Measurements from ENCODE around the gene KANSL1. TPM values are rescaled to one million over a fixed set of nuclear protein-coding genes. Genes with fewer than 3 reads are reported as not detected.

Gene KANSL1
- total RNA-seq, 1 donor from 2014 or later: 99.8 TPM

GRCh38 chr17:46000757-46001156 lies 192.5 kb downstream of the KANSL1 start:
- Histone ChIP-seq H3K27ac (ENCODE audit: low read depth, low read length) (no peak overlapping the region), H3K9me3 (ENCODE audit: insufficient read depth, low read depth, low read length) (no peaks in the 10 kb centered on the region), H3K4me1 (ENCODE audit: insufficient read depth, low read length) (peaks cover 6% of the 10 kb centered on the region), H3K27me3 (ENCODE audit: insufficient read depth, low read length) (no peaks in the 10 kb centered on the region), H2AFZ (ENCODE audit: low read depth, low read length) (no peak overlapping the region), H3K36me3 (ENCODE audit: insufficient read depth, low read length) (no peaks in the 10 kb centered on the region), H3K4me2 (ENCODE audit: low read length) (no peak overlapping the region), H3K4me3 (ENCODE audit: insufficient read depth, low read depth, low read length) (no peak overlapping the region), H3K9ac (ENCODE audit: low read length) (no peak overlapping the region), H3K79me2 (ENCODE audit: insufficient read depth, low read length) (no peaks in the 10 kb centered on the region), H4K20me1 (ENCODE audit: insufficient read depth, low read length) (no peaks in the 10 kb centered on the region)
- H3K9me3 Mint-ChIP-seq (ENCODE audit: unreplicated experiment): no peaks in the 10 kb centered on the region
- no peak overlapping the region for H3K27ac Mint-ChIP-seq (ENCODE audit: unreplicated experiment)
- DNase-seq (ENCODE audit: low read depth): no peak
- no peak for FAIRE-seq
- peaks cover 2% of the 10 kb centered on the region for H3K36me3 Mint-ChIP-seq (ENCODE audit: low read depth, unreplicated experiment)
- peaks cover 6% of the 10 kb centered on the region for H3K27me3 Mint-ChIP-seq (ENCODE audit: low read depth, unreplicated experiment)
- H3K4me1 Mint-ChIP-seq (ENCODE audit: low read depth, unreplicated experiment): peaks cover 14% of the 10 kb centered on the region
- no peak overlapping the region for H3K4me3 Mint-ChIP-seq (ENCODE audit: unreplicated experiment)
- TF ChIP-seq CTCF (IDR thresholded peaks at IDR 0.05; ENCODE audit: insufficient read depth, low read depth, low read length): no peak

DNA sequence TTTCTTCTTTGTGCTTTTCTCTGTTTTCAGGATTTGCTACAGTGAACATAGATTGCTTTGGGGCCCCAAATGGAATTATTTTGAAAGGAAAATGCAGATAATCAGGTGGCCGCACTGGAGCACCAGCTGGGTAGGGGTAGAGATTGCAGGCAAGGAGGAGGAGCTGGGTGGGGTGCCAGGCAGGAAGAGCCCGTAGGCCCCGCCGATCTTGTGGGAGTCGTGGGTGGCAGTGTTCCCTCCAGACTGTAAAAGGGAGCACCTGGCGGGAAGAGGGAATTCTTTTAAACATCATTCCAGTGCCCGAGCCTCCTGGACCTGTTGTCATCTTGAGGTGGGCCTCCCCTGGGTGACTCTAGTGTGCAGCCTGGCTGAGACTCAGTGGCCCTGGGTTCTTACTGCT lies 192.9 kb downstream of the KANSL1 start:
- Mint-ChIP-seq H3K27ac (ENCODE audit: unreplicated experiment) (no peak overlapping the region), H3K36me3 (ENCODE audit: low read depth, unreplicated experiment) (peaks cover 2% of the 10 kb centered on the region), H3K4me1 (ENCODE audit: low read depth, unreplicated experiment) (peaks cover 14% of the 10 kb centered on the region), H3K9me3 (ENCODE audit: unreplicated experiment) (no peaks in the 10 kb centered on the region), H3K27me3 (ENCODE audit: low read depth, unreplicated experiment) (peaks cover 6% of the 10 kb centered on the region), H3K4me3 (ENCODE audit: unreplicated experiment) (no peak overlapping the region)
- H3K4me3 ChIP-seq (ENCODE audit: insufficient read depth, low read depth, low read length): no peak overlapping the region
- no peak overlapping the region for H2AFZ ChIP-seq (ENCODE audit: low read depth, low read length)
- H3K27ac ChIP-seq (ENCODE audit: low read depth, low read length): no peak overlapping the region
- no peak for DNase-seq (ENCODE audit: low read depth)
- H3K9ac ChIP-seq (ENCODE audit: low read length): no peak overlapping the region
- no peaks in the 10 kb centered on the region for H3K79me2 ChIP-seq (ENCODE audit: insufficient read depth, low read length)
- no peaks in the 10 kb centered on the region for H4K20me1 ChIP-seq (ENCODE audit: insufficient read depth, low read length)
- H3K9me3 ChIP-seq (ENCODE audit: insufficient read depth, low read depth, low read length): no peaks in the 10 kb centered on the region
- H3K36me3 ChIP-seq (ENCODE audit: insufficient read depth, low read length): no peaks in the 10 kb centered on the region
- peaks cover 6% of the 10 kb centered on the region for H3K4me1 ChIP-seq (ENCODE audit: insufficient read depth, low read length)
- no peaks in the 10 kb centered on the region for H3K27me3 ChIP-seq (ENCODE audit: insufficient read depth, low read length)
- no peak for FAIRE-seq
- TF ChIP-seq CTCF (IDR thresholded peaks at IDR 0.05; ENCODE audit: insufficient read depth, low read depth, low read length): no peak
- TF ChIP-seq EZH2 (IDR thresholded peaks at IDR 0.05; ENCODE audit: insufficient read depth, low read length): no peak
- no peak overlapping the region for H3K4me2 ChIP-seq (ENCODE audit: low read length)

DNA sequence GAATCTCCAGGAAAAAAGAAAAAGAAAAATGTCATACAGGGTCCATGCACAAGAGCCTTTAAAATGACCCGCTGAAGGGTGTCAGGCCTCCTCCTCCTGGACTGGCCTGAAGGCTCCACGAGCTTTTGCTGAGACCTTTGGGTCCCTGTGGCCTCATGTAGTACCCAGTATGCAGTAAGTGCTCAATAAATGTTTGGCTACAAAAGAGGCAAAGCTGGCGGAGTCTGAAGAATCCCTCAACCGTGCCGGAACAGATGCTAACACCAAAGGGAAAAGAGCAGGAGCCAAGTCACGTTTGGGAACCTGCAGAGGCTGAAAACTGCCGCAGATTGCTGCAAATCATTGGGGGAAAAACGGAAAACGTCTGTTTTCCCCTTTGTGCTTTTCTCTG lies 193.3 kb downstream of the KANSL1 start:
- TF ChIP-seq EZH2 (IDR thresholded peaks at IDR 0.05; ENCODE audit: insufficient read depth, low read length) (no peak), CTCF (IDR thresholded peaks at IDR 0.05; ENCODE audit: insufficient read depth, low read depth, low read length) (no peak)
- FAIRE-seq: no peak

More for the DNA sequence above, 193.3 kb downstream of the KANSL1 start:
- Mint-ChIP-seq H3K9me3 (ENCODE audit: unreplicated experiment) (no peaks in the 10 kb centered on the region), H3K4me3 (ENCODE audit: unreplicated experiment) (no peak overlapping the region), H3K27ac (ENCODE audit: unreplicated experiment) (no peak overlapping the region), H3K27me3 (ENCODE audit: low read depth, unreplicated experiment) (peaks cover 6% of the 10 kb centered on the region), H3K36me3 (ENCODE audit: low read depth, unreplicated experiment) (peaks cover 2% of the 10 kb centered on the region), H3K4me1 (ENCODE audit: low read depth, unreplicated experiment) (peaks cover 14% of the 10 kb centered on the region)
- peaks cover 6% of the 10 kb centered on the region for H3K4me1 ChIP-seq (ENCODE audit: insufficient read depth, low read length)
- no peaks in the 10 kb centered on the region for H3K36me3 ChIP-seq (ENCODE audit: insufficient read depth, low read length)
- no peak for DNase-seq (ENCODE audit: low read depth)
- no peak overlapping the region for H3K9ac ChIP-seq (ENCODE audit: low read length)
- no peak overlapping the region for H3K27ac ChIP-seq (ENCODE audit: low read depth, low read length)
- no peaks in the 10 kb centered on the region for H4K20me1 ChIP-seq (ENCODE audit: insufficient read depth, low read length)
- H3K9me3 ChIP-seq (ENCODE audit: insufficient read depth, low read depth, low read length): no peaks in the 10 kb centered on the region
- no peak overlapping the region for H3K4me2 ChIP-seq (ENCODE audit: low read length)
- no peaks in the 10 kb centered on the region for H3K27me3 ChIP-seq (ENCODE audit: insufficient read depth, low read length)
- H2AFZ ChIP-seq (ENCODE audit: low read depth, low read length): no peak overlapping the region
- H3K4me3 ChIP-seq (ENCODE audit: insufficient read depth, low read depth, low read length): no peak overlapping the region
- H3K79me2 ChIP-seq (ENCODE audit: insufficient read depth, low read length): no peaks in the 10 kb centered on the region
